GM19455 (cell line): ENCODE results near the gene PRSS33.

Experiments used
- ATAC-seq: cut with Tn5 transposase; IDR thresholded peaks from one replicate; pipeline ENCODE4 v1.9.1; 2021; ENCODE audit not compliant: unreplicated experiment

Gene PRSS33

DNA sequence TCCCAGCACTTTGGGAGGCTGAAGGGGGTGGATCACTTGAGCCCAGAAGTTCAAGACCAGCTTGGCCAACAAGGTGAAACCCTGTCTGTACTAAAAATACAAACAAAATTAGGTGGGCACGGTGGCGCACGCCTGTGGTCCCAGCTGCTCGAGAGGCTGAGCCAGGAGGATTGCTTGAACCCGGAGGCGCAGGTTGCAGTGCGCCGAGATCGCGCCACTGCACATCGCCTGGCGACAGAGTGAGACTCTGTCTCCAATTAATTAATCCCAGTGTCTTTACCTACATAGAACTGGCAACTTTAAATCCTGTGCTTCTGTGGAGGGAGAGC is 8.8 kb downstream of the PRSS33 start:
- no peak for ATAC-seq

DNA sequence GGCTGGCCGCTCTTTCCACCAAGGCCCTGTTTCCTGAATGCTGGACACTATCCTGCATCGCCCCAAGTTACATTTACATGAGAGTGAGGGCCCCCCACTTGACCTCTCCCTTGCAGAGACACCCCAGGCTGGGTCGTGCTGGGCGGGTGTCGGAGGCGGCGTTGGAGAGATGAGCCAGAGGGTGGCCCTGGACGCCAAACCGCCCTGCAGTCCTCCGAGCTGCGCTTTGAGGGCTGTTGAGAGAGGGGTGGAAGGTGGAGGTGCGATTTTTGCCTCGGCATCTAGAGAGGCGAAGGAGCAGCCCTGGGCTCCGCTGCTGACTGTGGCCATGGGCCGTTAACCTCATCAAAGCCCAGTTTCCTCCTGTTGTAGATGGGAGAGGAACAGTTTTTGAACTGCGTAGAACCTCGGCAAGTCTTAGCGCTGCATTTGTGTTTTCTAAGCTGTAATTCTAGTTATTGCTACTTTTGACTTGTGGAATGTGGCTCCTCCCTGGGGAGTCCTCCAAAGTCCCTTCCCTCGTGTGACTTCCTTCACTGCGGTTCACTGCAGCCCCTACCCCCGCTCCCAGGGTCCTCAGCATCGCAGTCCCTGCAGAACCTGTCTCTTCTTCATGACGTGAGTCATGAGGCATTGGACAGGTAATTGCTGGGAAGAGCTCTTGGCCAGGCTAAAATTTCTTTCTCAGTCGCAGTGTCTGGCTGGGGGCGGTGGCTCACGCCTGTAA is 9.3 kb downstream of the PRSS33 start:
- peak; percentile 6 for ATAC-seq

DNA sequence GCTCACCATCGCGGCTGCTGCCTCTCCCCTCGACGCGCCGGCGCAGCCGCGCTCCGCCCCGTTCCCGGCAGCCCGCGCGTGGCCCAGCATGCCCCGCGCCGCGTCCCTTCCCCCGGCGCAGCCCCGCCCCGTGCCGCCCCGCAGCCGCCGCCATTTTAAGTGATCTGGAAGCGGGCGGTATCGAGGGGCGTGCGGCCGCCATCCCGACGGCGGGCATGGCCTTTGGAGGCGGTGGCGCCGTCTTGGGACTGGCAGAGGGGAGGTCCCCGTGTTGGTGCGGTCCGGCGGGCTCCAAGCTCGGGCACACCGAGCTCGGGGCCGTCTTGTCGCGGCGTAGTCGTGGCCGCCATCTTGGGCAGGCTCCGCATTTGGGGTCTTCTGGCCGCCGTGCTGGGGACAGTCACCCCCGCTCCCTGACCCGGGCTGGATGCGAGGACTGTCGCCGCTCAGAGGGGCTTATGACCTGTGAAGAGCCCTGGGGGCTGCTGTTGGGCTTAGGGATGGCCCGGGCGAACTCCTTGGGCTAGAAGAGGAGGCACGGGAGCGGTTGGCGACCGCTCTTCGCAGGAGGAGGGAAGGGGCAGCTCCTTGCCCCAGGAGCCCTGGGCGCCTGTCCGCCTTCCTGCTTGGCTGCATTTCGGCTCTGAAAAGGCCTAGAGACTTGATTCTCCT is 10.0 kb downstream of the PRSS33 start, which contains the start of gene ELOB:
Gene ELOB, minus strand, starts transcription at position 50 of the 672 bp plus-strand sequence. Its CDS starts 41 bp downstream, at position 9.
- peak; percentile 63 for ATAC-seq

DNA sequence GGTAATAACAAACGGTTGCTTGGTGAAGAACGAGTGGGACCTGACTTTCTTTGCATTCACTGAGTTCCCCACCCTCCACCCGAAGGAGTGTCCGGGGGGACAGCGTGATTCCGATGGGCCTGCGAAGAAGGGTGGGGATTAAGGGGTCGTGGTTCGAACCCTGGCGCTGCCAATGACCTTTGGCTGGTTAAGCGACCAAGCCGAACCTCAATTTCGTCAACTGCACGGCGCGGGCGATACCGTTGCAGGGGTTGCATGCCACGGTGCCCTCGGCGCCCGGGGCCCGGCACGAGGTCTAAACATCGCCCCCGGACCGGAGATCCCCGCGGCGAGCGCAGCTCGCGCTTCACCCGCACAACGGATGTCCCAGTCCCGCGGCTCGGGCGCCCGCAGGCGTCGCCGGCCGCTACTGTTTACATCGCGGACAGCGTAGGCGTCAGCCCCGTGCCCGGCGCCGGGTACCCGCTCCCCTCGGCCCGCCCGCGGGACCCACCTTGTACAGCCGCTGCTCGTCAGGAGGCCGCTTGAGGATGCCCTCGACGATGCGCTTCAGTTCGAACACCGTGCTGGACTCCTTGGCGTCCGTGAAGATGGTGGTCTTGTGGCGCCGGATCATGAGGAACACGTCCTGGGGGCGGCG is 10.7 kb downstream of the PRSS33 start:
- peak; percentile 35 for ATAC-seq

DNA sequence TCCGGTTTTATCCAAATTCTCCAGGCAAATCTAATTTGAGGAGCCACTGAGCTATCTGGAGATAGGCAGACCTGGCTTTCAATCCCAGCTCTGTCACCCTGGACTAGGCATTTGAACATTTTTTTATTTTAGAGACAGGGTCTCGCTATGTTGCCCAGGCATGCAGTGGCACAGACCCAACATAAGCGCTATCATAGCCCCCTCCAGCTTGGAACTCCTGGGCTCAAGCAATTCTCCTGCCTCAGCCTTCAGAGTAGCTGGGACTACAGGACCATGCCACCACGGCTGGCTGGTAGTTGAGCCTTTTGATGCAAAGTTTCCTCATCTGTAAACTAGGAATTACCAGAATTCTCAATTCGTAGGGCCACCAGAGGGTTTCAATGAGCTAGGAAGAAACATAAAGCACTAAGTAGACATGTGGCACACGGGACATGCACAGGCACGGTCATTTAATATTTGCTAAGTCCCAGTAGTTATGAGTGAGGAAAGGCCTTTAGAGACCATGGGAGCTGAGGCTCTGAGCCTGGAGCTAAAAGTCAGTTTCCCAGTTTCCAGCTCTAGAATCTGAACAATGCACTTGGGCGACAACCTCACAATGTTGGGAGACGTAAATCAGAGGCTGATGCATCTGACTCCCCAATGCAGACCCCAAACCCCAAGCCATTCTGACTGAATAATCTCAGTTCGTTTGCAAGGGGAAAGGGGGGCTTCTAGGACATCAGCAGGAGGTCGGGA is 11.4 kb downstream of the PRSS33 start:
- no peak for ATAC-seq

DNA sequence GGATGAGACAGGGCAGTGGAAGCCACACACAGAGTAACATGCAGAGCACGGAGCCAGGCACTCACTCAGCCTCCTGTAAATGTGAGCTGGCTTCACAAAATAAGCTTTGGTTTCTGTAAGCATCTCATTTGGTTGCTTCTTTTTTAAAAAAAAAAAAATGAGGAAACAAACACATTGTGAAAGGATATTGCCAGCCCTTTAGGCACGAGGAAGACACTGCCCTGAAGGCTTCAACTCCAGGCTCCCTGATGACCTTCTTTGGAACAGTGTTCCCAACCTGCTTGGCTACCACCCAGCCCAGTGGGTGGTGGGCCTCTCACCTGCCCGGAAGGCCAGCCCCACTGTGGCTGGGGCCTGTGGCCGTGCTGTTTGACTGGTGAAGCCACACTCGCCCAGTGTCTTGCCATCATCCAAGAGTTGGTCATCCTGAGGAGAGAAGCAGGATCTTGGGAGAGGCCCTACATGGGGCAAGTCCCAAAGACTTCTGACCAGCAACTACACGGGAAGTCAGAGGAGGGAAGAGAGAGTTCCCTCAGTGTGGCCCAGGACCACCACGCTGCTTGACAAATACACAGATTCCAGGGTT is 12.1 kb downstream of the PRSS33 start:
- ATAC-seq: no peak

DNA sequence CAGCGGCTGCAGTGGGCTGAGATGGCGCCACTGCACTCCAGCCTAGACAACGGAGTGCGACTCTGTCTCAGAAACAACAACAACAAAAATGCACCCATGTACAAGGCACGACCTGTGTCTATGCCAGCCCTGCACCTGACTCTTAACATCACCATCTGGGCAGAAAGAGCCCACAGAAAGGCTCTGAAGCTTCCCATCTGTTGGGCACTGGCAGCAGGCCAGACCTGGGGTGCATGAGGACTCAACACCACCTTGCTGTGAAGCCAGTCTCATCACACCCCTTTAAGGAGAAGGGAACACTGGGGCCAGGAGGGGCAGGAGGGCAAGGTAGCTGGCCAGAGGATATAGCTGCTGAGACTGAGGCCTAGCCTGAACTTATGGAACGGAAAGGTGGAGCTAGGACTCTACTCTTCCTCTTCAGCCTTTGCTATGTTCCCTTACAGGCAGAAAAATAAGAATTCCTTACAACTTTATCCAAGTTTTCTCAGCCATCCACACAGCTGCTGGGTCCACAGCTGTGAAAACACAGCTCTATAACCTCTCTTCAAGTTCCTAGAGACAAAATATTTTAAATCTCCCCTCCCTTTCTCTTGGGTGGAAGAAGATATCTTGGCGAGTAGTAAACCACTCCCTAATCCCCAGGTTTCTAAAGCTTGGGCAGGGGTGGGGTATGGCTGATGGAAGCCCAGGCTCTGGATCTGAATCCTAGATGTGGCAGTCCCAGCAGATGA is 13.0 kb downstream of the PRSS33 start:
- no peak for ATAC-seq

DNA sequence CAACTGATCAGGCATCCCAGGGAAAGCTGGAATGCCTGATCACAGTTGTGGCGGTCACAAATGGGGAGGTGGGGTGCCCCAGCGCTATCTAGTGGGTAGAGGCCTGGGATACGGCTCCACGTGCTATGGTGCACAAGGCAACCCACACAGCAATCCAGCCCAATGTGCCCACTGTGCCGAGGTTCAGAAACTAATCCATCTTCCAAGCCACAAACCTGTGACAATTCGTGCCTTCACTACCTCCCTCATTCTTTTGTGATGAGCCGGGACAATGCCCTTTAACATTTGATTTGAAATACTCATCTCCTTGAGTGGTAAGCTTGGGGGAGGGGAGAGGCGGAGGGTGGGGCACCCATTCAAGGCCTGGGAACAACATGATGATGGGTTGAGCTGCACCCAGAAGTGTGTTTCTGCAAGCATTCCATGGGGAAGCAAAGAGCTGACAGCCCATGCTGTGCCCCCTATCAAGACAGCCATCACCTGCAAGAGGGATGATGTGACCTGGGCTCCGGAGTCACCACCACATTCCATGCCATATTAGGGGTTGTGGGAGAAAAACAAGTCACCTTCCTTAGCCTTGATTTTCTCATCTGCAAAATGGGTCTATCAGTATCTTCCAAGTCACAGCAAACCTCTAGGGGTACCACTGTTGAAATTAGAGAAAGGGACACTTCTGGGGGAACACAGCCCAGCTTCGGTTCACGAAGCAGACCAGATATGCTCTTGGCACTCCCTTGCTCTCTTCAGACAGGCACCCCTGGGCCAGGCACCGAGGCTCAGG is 14.0 kb downstream of the PRSS33 start:
- no peak for ATAC-seq

DNA sequence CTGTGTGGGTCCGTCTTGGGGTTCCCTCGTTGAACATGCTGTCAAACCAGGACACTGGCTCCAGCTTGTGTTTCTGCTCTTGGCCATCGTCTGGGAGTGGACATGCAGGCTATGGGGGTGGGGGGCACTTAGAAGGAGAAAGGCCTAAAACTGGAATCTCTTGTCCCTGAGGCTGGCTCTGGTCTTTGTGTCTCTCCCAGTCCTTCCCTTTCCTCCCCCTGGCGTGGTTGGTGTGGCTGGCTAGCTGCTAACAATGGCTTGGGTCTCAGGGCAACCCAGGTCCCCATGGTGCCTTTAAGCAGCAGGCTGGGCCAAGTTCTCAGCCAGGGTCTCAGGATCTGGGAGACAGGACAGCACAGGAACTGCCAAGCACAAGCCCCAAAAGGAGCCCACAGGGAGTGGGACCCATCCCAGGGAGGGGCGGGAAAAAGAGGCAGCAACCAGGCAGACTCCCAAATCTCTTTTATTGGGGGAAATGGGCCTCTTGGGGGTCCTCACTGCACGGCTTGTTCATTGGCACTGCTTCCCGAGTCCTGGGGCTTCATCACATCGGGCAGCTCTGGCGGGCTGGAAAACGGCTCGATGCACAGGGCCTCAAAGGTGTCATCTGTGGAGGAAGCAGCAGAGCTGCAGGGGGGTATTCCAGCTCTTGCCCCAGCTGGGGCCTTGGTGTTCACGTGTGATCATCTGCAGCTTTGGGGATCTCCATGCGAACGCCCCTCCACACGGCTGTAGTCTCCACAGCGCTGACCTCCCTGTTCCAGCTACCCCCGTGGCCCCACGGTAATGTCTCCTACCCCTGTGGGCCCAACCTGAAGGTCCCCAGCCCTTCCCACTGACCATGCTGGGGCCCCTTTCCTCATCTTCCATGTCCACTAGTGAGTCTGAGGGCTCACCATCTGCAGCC is 15.6 kb downstream of the PRSS33 start:
- ATAC-seq: no peak

DNA sequence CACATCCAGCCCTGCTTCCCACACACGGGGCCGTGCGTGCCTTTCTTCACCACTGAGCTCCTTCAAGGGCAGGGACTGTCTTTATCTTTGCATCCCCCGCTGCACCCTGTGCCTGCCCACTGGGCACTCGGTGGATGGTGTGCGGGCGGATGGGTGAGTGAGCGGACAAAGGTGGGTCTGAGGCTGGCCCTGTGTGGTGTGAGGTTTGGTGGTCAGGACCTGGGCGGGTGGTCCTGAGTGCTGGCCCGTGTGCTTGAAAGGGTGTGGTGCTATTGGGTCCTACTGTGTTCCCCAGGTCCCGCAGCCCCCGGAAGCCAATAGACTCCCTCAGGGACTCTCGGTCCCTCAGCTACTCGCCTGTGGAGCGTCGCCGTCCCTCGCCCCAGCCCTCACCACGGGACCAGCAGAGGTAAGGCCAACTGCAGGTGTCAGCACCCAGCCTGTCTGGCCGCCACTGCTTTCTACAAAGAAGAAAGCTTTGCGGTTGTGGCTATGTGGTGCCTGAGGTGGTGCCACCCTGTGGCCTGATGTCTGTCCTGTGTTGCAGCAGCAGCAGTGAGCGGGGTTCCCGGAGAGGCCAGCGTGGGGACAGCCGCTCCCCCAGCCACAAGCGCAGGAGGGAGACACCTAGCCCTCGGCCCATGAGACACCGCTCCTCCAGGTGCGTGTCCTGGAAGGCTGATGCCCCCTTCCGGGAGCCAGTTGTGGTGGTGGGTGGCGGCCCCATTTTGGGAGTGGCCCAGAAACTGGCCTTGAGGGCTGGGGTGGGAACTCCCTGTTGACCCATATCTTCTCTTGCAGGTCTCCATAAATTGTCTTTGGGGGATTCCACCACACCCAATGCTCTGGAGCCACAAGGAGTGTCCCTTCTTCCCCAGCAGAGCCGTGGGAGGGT is 17.1 kb downstream of the PRSS33 start:
- ATAC-seq: no peak

DNA sequence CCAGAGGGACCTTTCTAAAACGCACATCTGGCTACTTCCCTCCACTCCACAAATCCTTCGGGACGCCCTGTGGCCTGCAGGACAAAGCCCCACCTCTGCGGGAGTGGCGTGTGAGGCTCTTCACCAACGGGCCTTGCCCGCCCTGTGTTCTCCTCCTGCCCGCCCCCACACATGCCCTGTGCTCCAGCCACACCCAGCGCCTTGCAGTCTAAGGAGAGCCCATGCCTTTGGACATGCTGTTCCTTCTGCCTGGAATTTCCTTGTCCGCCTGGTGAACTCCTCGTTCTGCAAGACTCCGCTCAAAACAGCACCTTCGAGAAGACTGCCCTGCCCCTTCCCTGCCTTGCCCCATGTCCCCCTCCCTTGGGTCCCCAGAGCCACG is 17.7 kb downstream of the PRSS33 start:
- ATAC-seq: no peak

DNA sequence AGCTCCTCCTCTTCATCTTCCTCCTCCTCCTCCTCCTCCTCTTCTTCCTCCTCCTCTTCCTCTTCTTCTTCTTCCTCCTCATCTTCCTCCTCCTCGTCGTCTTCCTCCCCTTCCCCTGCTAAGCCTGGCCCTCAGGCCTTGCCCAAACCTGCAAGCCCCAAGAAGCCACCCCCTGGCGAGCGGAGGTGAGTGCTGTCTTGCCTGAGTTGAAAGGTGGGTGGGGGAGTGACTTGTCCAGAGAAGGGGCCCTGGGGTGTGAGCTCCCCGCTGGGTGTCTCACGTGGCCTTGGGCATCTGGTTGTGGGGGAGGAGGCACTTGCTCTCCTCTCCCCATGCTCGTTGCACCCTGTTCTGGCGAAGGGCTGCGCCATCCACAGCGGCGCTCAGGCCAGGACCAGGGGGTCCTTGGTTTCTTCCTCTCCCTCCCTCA is 18.2 kb downstream of the PRSS33 start:
- no peak for ATAC-seq

DNA sequence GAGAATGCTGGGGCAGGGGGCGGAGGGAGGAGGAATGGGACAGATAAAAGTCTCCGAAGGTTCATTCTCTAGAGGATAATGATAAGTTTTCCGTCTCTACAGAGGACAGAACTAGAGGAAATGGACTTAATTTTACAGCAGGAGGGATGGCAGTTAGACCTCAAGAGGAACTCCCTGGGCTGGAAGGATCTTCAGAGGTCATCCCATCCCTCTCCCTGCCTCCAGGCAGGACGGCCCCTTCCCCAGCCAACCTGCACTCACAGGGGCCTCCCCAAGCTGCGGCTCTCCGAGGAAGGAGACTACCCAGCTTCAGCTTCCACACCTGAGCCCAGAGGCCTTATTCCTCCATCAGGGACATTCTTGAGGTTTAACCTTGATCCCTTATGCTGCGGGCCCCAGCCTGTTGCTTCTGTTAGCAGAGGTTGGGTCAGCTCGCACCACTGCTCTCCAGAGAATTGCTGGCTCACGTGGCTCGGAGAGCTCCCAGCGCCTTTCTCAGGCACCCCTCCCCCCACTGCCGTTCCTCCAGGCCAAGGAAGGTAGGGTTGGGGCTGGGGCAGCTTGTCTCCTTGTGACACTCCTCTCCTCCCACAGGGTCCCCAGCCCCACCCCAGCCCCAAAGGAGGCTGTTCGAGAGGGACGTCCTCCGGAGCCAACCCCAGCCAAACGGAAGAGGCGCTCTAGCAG is 18.8 kb downstream of the PRSS33 start:
- no peak for ATAC-seq

DNA sequence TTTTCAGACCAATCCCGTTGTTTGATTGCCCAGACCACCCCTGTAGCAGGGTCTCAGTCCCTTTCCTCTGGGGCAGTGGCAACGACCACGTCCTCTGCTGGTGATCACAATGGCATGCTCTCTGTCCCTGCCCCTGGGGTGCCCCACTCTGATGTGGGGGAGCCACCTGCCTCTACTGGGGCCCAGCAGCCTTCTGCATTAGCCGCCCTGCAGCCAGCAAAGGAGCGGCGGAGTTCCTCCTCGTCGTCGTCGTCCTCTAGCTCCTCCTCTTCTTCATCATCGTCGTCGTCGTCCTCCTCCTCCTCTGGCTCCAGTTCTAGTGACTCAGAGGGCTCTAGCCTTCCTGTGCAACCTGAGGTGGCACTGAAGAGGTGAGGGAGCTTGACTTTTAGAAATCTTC is 19.5 kb downstream of the PRSS33 start:
- no peak for ATAC-seq

DNA sequence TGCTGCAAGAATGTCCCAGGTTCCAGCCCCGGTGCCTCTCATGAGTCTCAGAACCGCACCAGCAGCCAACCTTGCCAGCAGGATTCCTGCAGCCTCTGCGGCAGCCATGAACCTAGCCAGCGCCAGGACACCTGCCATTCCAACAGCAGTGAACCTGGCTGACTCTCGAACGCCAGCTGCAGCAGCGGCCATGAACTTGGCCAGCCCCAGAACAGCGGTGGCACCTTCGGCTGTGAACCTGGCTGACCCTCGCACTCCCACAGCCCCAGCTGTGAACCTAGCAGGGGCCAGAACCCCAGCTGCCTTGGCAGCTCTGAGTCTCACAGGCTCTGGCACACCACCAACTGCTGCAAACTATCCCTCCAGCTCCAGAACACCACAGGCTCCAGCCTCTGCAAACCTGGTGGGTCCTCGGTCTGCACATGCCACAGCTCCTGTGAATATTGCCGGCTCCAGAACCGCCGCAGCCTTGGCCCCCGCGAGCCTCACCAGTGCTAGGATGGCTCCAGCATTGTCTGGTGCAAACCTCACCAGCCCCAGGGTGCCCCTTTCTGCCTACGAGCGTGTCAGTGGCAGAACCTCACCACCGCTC is 20.1 kb downstream of the PRSS33 start:
- ATAC-seq: no peak

DNA sequence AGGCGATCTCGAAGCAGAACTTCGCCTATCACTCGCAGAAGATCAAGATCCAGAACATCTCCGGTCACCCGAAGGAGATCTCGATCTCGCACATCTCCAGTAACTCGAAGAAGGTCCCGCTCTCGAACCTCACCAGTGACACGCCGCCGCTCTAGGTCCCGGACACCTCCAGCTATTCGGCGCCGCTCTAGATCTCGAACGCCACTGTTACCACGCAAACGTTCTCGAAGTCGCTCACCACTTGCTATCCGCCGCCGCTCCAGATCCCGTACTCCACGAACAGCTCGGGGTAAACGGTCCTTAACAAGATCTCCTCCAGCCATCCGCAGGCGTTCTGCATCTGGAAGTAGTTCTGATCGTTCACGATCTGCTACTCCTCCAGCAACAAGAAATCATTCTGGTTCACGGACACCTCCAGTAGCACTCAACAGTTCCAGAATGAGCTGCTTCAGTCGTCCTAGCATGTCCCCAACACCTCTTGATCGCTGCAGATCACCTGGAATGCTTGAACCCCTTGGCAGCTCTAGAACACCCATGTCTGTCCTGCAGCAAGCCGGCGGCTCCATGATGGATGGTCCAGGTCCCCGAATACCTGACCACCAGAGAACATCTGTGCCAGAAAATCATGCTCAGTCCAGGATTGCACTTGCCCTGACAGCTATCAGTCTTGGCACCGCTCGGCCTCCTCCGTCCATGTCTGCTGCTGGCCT is 20.8 kb downstream of the PRSS33 start:
- ATAC-seq: no peak
